ENCODE data around the gene LMNTD1.

LMNTD1 gene

DNA sequence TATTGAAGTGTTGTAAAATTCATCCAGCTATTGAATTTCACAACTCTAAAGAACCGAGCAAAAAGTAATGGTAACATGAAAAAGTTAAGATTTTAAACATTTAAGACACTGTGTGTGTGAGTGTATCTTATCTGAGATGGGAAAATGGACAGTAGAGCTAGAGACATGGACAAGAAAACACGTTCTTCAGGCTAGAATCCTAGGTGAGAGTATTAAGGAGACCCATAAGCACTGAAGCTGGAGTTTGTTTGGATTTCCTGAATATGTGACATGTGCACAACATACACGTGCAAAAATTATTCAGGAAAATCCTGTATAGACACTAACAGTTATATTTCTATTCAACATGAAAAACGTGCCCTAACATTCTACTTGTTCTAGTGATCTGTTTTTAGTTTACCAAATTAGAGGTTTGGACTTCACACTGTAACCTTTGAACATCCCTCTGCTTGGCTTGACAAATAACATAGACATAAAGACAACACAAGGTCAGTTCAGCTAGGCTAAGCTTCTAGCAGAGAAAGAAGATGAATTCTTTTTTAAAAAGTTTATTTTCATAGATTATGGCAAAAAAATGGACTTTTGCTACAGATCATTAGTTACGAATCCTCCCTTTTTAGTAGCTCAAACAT lies 31.3 kb downstream of the LMNTD1 start:
- no peak for TF ChIP-seq TAF1 (IDR thresholded peaks at IDR 0.05; ENCODE audit: low read depth)
- TF ChIP-seq, protein P1, sequence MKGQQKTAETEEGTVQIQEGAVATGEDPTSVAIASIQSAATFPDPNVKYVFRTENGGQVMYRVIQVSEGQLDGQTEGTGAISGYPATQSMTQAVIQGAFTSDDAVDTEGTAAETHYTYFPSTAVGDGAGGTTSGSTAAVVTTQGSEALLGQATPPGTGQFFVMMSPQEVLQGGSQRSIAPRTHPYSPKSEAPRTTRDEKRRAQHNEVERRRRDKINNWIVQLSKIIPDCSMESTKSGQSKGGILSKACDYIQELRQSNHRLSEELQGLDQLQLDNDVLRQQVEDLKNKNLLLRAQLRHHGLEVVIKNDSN (IDR thresholded peaks at IDR 0.05) = no peak
- TF ChIP-seq CEBPB (IDR thresholded peaks at IDR 0.05) = no peak
- no peak for TF ChIP-seq REST (IDR thresholded peaks at IDR 0.05; ENCODE audit: low read depth)
- no peak for TF ChIP-seq EP300 (IDR thresholded peaks at IDR 0.05; ENCODE audit: borderline replicate concordance)
- no peak for TF ChIP-seq YY1 (IDR thresholded peaks at IDR 0.05; ENCODE audit: low read depth)
- TF ChIP-seq RAD21 (IDR thresholded peaks at IDR 0.05; ENCODE audit: low read depth) = no peak
- TF ChIP-seq ZBTB7A (IDR thresholded peaks at IDR 0.05; ENCODE audit: low read depth) = no peak
- TF ChIP-seq CREB1 (IDR thresholded peaks at IDR 0.05; ENCODE audit: low read depth) = no peak
- TF ChIP-seq MAX (IDR thresholded peaks at IDR 0.05) = no peak
- no peak for TF ChIP-seq FOXM1 (IDR thresholded peaks at IDR 0.05; ENCODE audit: borderline replicate concordance, low read depth)
- TF ChIP-seq EGR1 (IDR thresholded peaks at IDR 0.05) = no peak

GRCh38 chr12:25518512-25518911 lies 34.6 kb downstream of the LMNTD1 start:
- TF ChIP-seq YY1 (IDR thresholded peaks at IDR 0.05; ENCODE audit: low read depth) (no peak), CREB1 (IDR thresholded peaks at IDR 0.05; ENCODE audit: low read depth) (no peak), TAF1 (IDR thresholded peaks at IDR 0.05; ENCODE audit: low read depth) (no peak), MAX (IDR thresholded peaks at IDR 0.05) (no peak), NFIC (IDR thresholded peaks at IDR 0.05) (no peak), RAD21 (IDR thresholded peaks at IDR 0.05; ENCODE audit: low read depth) (no peak), REST (IDR thresholded peaks at IDR 0.05; ENCODE audit: low read depth) (no peak), TEAD4 (IDR thresholded peaks at IDR 0.05) (no peak), FOXM1 (IDR thresholded peaks at IDR 0.05; ENCODE audit: borderline replicate concordance, low read depth) (no peak), EP300 (IDR thresholded peaks at IDR 0.05; ENCODE audit: borderline replicate concordance) (no peak)
- TF ChIP-seq, protein P1 (IDR thresholded peaks at IDR 0.05) = no peak

GRCh38 chr12:25504744-25505143 lies 48.3 kb downstream of the LMNTD1 start:
- TF ChIP-seq RAD21 (IDR thresholded peaks at IDR 0.05; ENCODE audit: low read depth) (no peak), REST (IDR thresholded peaks at IDR 0.05; ENCODE audit: low read depth) (no peak)

- TF ChIP-seq CREB1 (IDR thresholded peaks at IDR 0.05; ENCODE audit: low read depth) (no peak), EGR1 (IDR thresholded peaks at IDR 0.05) (no peak), TAF1 (IDR thresholded peaks at IDR 0.05; ENCODE audit: low read depth) (no peak), REST (IDR thresholded peaks at IDR 0.05; ENCODE audit: low read depth) (no peak), TEAD4 (IDR thresholded peaks at IDR 0.05) (no peak), YY1 (IDR thresholded peaks at IDR 0.05; ENCODE audit: low read depth) (no peak), CEBPB (IDR thresholded peaks at IDR 0.05) (no peak), EP300 (IDR thresholded peaks at IDR 0.05; ENCODE audit: borderline replicate concordance) (no peak), NFIC (IDR thresholded peaks at IDR 0.05) (no peak), ZBTB7A (IDR thresholded peaks at IDR 0.05; ENCODE audit: low read depth) (no peak), TCF12 (IDR thresholded peaks at IDR 0.05; ENCODE audit: low read depth) (no peak), FOXM1 (IDR thresholded peaks at IDR 0.05; ENCODE audit: borderline replicate concordance, low read depth) (no peak), RAD21 (IDR thresholded peaks at IDR 0.05; ENCODE audit: low read depth) (no peak), MAX (IDR thresholded peaks at IDR 0.05) (no peak)
- TF ChIP-seq, protein P1 (IDR thresholded peaks at IDR 0.05) = no peak
Observed at GRCh38 chr12:25503666-25504065, 49.4 kb downstream of the LMNTD1 start.
